ENCODE results near the gene DLG1. TPM values are rescaled to one million over a fixed set of nuclear protein-coding genes. Genes with fewer than 3 reads are reported as not detected.
A peak's percentile ranks its signal among the peaks of the same experiment; 100 is the strongest.
"Not testable (repeated sequence)": the region's sequence is repeated elsewhere in the genome, so short reads cannot be mapped to it uniquely, and the experiment has no call there.

DLG1 gene
- total RNA-seq, 1 donor from 2014 or later: 56.7 TPM

GRCh38 chr3:197105786-197106185 is 192.6 kb downstream of the DLG1 start:
- no peak for DNase-seq (ENCODE audit: low read depth in 2 of 2)

- DNase-seq (ENCODE audit: low read depth in 2 of 2): no peak
Measured at GRCh38 chr3:197104738-197105137, 193.7 kb downstream of the DLG1 start.

GRCh38 chr3:197103766-197104165 is 194.6 kb downstream of the DLG1 start:
- no peak for DNase-seq (ENCODE audit: low read depth in 2 of 2)

- no peak for DNase-seq (ENCODE audit: low read depth in 2 of 2)
Measured at GRCh38 chr3:197093871-197094270, 204.5 kb downstream of the DLG1 start.

GRCh38 chr3:197088370-197088769 is 210.0 kb downstream of the DLG1 start:
- peak in 1 of 2 donors; percentile 28 for DNase-seq (ENCODE audit: low read depth in 2 of 2)

- no peak for DNase-seq (ENCODE audit: low read depth in 2 of 2)
Measured at GRCh38 chr3:197085137-197085536, 213.3 kb downstream of the DLG1 start.

GRCh38 chr3:197083486-197083885 is 214.9 kb downstream of the DLG1 start:
- DNase-seq (ENCODE audit: low read depth in 2 of 2): peak in 1 of 2 donors; percentile 13

- no peak for DNase-seq (ENCODE audit: low read depth in 2 of 2)
Measured at GRCh38 chr3:197082871-197083270, 215.5 kb downstream of the DLG1 start.

- DNase-seq (ENCODE audit: low read depth in 2 of 2): no peak
Measured at GRCh38 chr3:197080344-197080743, 218.1 kb downstream of the DLG1 start.

- DNase-seq (ENCODE audit: low read depth in 2 of 2): no peak
Measured at GRCh38 chr3:197076415-197076814, 222.0 kb downstream of the DLG1 start.

- DNase-seq (ENCODE audit: low read depth in 2 of 2): no peak
Measured at GRCh38 chr3:197068077-197068476, 230.3 kb downstream of the DLG1 start.

GRCh38 chr3:197064771-197065170 is 233.6 kb downstream of the DLG1 start:
- no peak for DNase-seq (ENCODE audit: low read depth in 2 of 2)

GRCh38 chr3:197062446-197062845 is 236.0 kb downstream of the DLG1 start:
- no peak for DNase-seq (ENCODE audit: low read depth in 2 of 2)

- DNase-seq (ENCODE audit: low read depth in 2 of 2): not testable (repeated sequence)
Measured at GRCh38 chr3:197051637-197052036, 246.8 kb downstream of the DLG1 start.

GRCh38 chr3:197050511-197050910 is 247.9 kb downstream of the DLG1 start:
- DNase-seq (ENCODE audit: low read depth in 2 of 2): no peak

GRCh38 chr3:197042539-197042938 is 255.9 kb downstream of the DLG1 start:
- no peak for DNase-seq (ENCODE audit: low read depth in 2 of 2)

- no peak for DNase-seq (ENCODE audit: low read depth in 2 of 2)
Measured at GRCh38 chr3:197041875-197042488, 256.4 kb downstream of the DLG1 start.

GRCh38 chr3:197040658-197041057 is 257.8 kb downstream of the DLG1 start:
- no peak for DNase-seq (ENCODE audit: low read depth in 2 of 2)

- DNase-seq (ENCODE audit: low read depth in 2 of 2): no peak
Measured at GRCh38 chr3:197038679-197039462, 259.5 kb downstream of the DLG1 start.

GRCh38 chr3:197035577-197035976 is 262.8 kb downstream of the DLG1 start:
- no peak for DNase-seq (ENCODE audit: low read depth in 2 of 2)

- peak in 1 of 2 donors; percentile 32 for DNase-seq (ENCODE audit: low read depth in 2 of 2)
Measured at GRCh38 chr3:197034778-197035177, 263.6 kb downstream of the DLG1 start.

- DNase-seq (ENCODE audit: low read depth in 2 of 2): not testable (repeated sequence)
Measured at GRCh38 chr3:197033764-197034163, 264.6 kb downstream of the DLG1 start.

All from dermis microvascular lymphatic vessel endothelial cell (primary cell).